ENCODE measurements around the gene CEP128. TPM values are rescaled to one million over a fixed set of nuclear protein-coding genes. Genes with fewer than 3 reads are reported as not detected.

The CEP128 gene
- total RNA-seq, 4 donors from 2014 or later, result 7.4 to 30.4 (median 11.7) TPM

GRCh38 chr14:80705241-80705980, 236.1 kb downstream of the CEP128 start:
- no peak overlapping the region for H3K4me3 ChIP-seq
- WGBS, result 86% methylated on average over 1 of the region's 1 CpG
- no peak for DNase-seq (ENCODE audit: low spot score in 2 of 2)
- no peaks in the 10 kb centered on the region for H3K27me3 ChIP-seq
- TF ChIP-seq POLR2A (IDR thresholded peaks at IDR 0.05) (no peak), EP300 (IDR thresholded peaks at IDR 0.05) (no peak), POLR2AphosphoS5 (IDR thresholded peaks at IDR 0.05) (no peak)
- TF ChIP-seq, protein P1, sequence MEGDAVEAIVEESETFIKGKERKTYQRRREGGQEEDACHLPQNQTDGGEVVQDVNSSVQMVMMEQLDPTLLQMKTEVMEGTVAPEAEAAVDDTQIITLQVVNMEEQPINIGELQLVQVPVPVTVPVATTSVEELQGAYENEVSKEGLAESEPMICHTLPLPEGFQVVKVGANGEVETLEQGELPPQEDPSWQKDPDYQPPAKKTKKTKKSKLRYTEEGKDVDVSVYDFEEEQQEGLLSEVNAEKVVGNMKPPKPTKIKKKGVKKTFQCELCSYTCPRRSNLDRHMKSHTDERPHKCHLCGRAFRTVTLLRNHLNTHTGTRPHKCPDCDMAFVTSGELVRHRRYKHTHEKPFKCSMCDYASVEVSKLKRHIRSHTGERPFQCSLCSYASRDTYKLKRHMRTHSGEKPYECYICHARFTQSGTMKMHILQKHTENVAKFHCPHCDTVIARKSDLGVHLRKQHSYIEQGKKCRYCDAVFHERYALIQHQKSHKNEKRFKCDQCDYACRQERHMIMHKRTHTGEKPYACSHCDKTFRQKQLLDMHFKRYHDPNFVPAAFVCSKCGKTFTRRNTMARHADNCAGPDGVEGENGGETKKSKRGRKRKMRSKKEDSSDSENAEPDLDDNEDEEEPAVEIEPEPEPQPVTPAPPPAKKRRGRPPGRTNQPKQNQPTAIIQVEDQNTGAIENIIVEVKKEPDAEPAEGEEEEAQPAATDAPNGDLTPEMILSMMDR (IDR thresholded peaks at IDR 0.05), result no peak
- no peaks in the 10 kb centered on the region for H3K36me3 ChIP-seq
- H3K4me1 ChIP-seq, result no peaks in the 10 kb centered on the region
- no peaks in the 10 kb centered on the region for H3K9me3 ChIP-seq
- no peak overlapping the region for H3K27ac ChIP-seq

DNA sequence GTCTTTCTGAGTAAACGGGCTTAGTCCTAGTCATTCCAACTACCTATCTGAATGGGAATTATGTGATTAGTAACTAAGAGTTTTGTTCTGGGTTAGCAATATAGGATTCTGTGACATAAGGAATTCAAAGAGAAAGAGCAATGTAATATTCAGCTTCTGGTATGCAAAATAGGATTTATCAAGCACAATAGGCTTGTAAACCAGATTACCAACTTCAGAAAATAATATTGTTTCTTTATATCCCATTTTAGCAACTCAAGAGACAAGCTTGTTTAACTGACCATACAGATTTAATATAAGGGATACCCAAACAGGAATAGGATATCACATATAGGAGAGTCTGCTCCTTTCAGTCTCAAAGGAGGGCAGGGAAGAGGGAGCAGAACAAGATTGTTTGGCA, 240.9 kb downstream of the CEP128 start:
- Histone ChIP-seq H3K9me3 (no peaks in the 10 kb centered on the region), H3K36me3 (no peaks in the 10 kb centered on the region), H3K27ac (no peak overlapping the region), H3K4me1 (no peaks in the 10 kb centered on the region), H3K4me3 (no peak overlapping the region), H3K27me3 (no peaks in the 10 kb centered on the region)
- no peak for TF ChIP-seq EP300 (IDR thresholded peaks at IDR 0.05)
- TF ChIP-seq, protein P1 (IDR thresholded peaks at IDR 0.05), result no peak
- TF ChIP-seq POLR2AphosphoS5 (IDR thresholded peaks at IDR 0.05), result no peak
- TF ChIP-seq POLR2A (IDR thresholded peaks at IDR 0.05), result no peak
- DNase-seq (ENCODE audit: low spot score in 2 of 2), result no peak
- WGBS, result 97% methylated on average over 1 of the region's 1 CpG

DNA sequence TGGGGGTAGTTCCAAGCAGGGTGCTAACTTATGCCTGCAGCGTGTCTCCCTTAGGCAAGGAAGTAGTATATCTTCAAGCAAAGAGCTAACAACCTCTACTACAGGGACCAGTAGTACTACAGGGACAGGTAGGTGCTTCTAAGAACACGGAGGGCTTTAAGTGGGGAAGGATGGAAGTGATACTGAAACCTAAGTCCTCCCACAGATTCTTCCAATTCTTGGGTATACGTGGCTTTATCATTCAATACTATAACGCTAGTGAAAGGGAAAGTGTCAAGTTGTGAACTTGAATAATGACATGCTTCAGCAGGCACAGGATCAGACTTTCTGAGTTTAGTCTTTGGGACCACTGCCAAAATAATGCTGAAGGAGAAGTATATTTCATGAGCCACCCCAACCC, 241.7 kb downstream of the CEP128 start:
- DNase-seq (ENCODE audit: low spot score in 2 of 2), result no peak
- Histone ChIP-seq H3K4me1 (no peaks in the 10 kb centered on the region), H3K36me3 (no peaks in the 10 kb centered on the region), H3K27ac (no peak overlapping the region), H3K4me3 (no peak overlapping the region), H3K27me3 (no peaks in the 10 kb centered on the region), H3K9me3 (no peaks in the 10 kb centered on the region)
- WGBS, result 59% methylated on average over 4 of the region's 4 CpGs
- TF ChIP-seq POLR2A (IDR thresholded peaks at IDR 0.05) (no peak), POLR2AphosphoS5 (IDR thresholded peaks at IDR 0.05) (no peak), EP300 (IDR thresholded peaks at IDR 0.05) (no peak)
- TF ChIP-seq, protein P1 (IDR thresholded peaks at IDR 0.05), result no peak

- no peak for TF ChIP-seq POLR2A (IDR thresholded peaks at IDR 0.05)
- TF ChIP-seq, protein P1 (IDR thresholded peaks at IDR 0.05), result no peak
- no peak for TF ChIP-seq EP300 (IDR thresholded peaks at IDR 0.05)
- no peak for TF ChIP-seq POLR2AphosphoS5 (IDR thresholded peaks at IDR 0.05)
- no peak for DNase-seq (ENCODE audit: low spot score in 2 of 2)
- no peaks in the 10 kb centered on the region for H3K9me3 ChIP-seq
- no peak overlapping the region for H3K27ac ChIP-seq
- no peaks in the 10 kb centered on the region for H3K27me3 ChIP-seq
- no peak overlapping the region for H3K4me3 ChIP-seq
- 90% methylated on average over 6 of the region's 6 CpGs for WGBS
- no peaks in the 10 kb centered on the region for H3K4me1 ChIP-seq
- no peaks in the 10 kb centered on the region for H3K36me3 ChIP-seq
Observed at GRCh38 chr14:80698974-80699373, 242.6 kb downstream of the CEP128 start.

GRCh38 chr14:80695869-80696268, 245.7 kb downstream of the CEP128 start:
- no peak for TF ChIP-seq EP300 (IDR thresholded peaks at IDR 0.05)
- no peak for TF ChIP-seq POLR2A (IDR thresholded peaks at IDR 0.05)
- no peak for TF ChIP-seq POLR2AphosphoS5 (IDR thresholded peaks at IDR 0.05)
- TF ChIP-seq, protein P1 (IDR thresholded peaks at IDR 0.05), result no peak
- no peaks in the 10 kb centered on the region for H3K9me3 ChIP-seq
- H3K36me3 ChIP-seq, result no peaks in the 10 kb centered on the region
- no peak for DNase-seq (ENCODE audit: low spot score in 2 of 2)
- H3K4me1 ChIP-seq, result no peaks in the 10 kb centered on the region
- no peak overlapping the region for H3K27ac ChIP-seq
- no peak overlapping the region for H3K4me3 ChIP-seq
- WGBS, result 93% methylated on average over 4 of the region's 4 CpGs
- no peaks in the 10 kb centered on the region for H3K27me3 ChIP-seq

Measured in suprapubic skin (tissue), 4 donors.